Ureter (tissue), 1 donor: ENCODE measurements around the gene IRF2BPL. TPM values are rescaled to one million over a fixed set of nuclear protein-coding genes. Genes with fewer than 3 reads are reported as not detected.
A peak's percentile ranks its signal among the peaks of the same experiment; 100 is the strongest.
"Not testable (repeated sequence)": the region's sequence is repeated elsewhere in the genome, so short reads cannot be mapped to it uniquely, and the experiment has no call there.

Experiments used
- DNase-seq: peaks from one replicate; pipeline ENCODE4 v3.0.0-alpha.2; 2020; ENCODE audit warnings: low spot score
- total RNA-seq: library from RNA; stranded (reverse); gene quantifications from one replicate; pipeline ENCODE4 v1.2.4, GENCODE V29; 2023
- donor health status: DM: yes; HTN: yes; CAD: no.

The IRF2BPL gene
- total RNA-seq, 1 donor from 2014 or later = 77.2 TPM

- peak; percentile 89 for DNase-seq
These were observed 5.4 kb upstream of the IRF2BPL start for GRCh38 chr14:77033622-77034589.

GRCh38 chr14:77032844-77033621 lies 4.5 kb upstream of the IRF2BPL start:
- DNase-seq = peak; percentile 96

- DNase-seq = no peak
These were observed 4.0 kb upstream of the IRF2BPL start for GRCh38 chr14:77032491-77032843.

GRCh38 chr14:77031759-77032490 lies 3.4 kb upstream of the IRF2BPL start:
- peak; percentile 59 for DNase-seq

GRCh38 chr14:77027538-77028383 lies 747 bp downstream of the IRF2BPL start:
- DNase-seq = peak; percentile 88

GRCh38 chr14:77026930-77027537 lies 1.5 kb downstream of the IRF2BPL start:
- no peak for DNase-seq

GRCh38 chr14:77026166-77026929 lies 2.2 kb downstream of the IRF2BPL start:
- DNase-seq = no peak

GRCh38 chr14:77025744-77026165 lies 2.8 kb downstream of the IRF2BPL start:
- no peak for DNase-seq

GRCh38 chr14:77024171-77024691 lies 4.3 kb downstream of the IRF2BPL start:
- no peak for DNase-seq

GRCh38 chr14:77023001-77023996 lies 5.2 kb downstream of the IRF2BPL start:
- no peak for DNase-seq

- no peak for DNase-seq
These were observed 6.2 kb downstream of the IRF2BPL start for GRCh38 chr14:77022236-77022852.

GRCh38 chr14:77021424-77021823 lies 7.1 kb downstream of the IRF2BPL start:
- not testable (repeated sequence) for DNase-seq

GRCh38 chr14:77018785-77019184 lies 9.7 kb downstream of the IRF2BPL start:
- DNase-seq = no peak

GRCh38 chr14:77017666-77018065 lies 10.8 kb downstream of the IRF2BPL start:
- DNase-seq = no peak

- no peak for DNase-seq
These were observed 13.8 kb downstream of the IRF2BPL start for GRCh38 chr14:77014734-77015133.

GRCh38 chr14:77014004-77014604 lies 14.4 kb downstream of the IRF2BPL start:
- no peak for DNase-seq

GRCh38 chr14:77012193-77012765 lies 16.2 kb downstream of the IRF2BPL start:
- no peak for DNase-seq
